Astrocyte (in vitro differentiated cells and primary cell): ENCODE measurements around the gene PAQR4. TPM values are rescaled to one million over a fixed set of nuclear protein-coding genes. Genes with fewer than 3 reads are reported as not detected.

Experiments
- DNase-seq: peaks from one replicate; pipeline ENCODE4 v3.0.0-alpha.2; 2010; ENCODE audit warnings: low read depth
- FAIRE-seq: peaks from 2 replicates; lab custom pipeline; 2011; peaks lifted over from hg19 to GRCh38; lab: Jason Lieb, UNC
- H2AFZ ChIP-seq: 2 replicates; pipeline ENCODE4 v1.6.0; 2012; ENCODE audit warnings: low read depth, low read length, inconsistent platforms
- H3K27ac ChIP-seq: 2 replicates; pipeline ENCODE4 v1.5.1; 2011; ENCODE audit warnings: low read depth, low read length, inconsistent platforms
- H3K27me3 ChIP-seq: 2 replicates; pipeline ENCODE4 v1.6.0; 2011; ENCODE audit warnings: low read length, inconsistent platforms; ENCODE audit not compliant: insufficient read depth
- H3K36me3 ChIP-seq: 2 replicates; pipeline ENCODE4 v1.5.1; 2011; ENCODE audit warnings: low read length, inconsistent platforms; ENCODE audit not compliant: insufficient read depth
- H3K4me1 ChIP-seq: 2 replicates; pipeline ENCODE4 v1.5.1; 2011; ENCODE audit warnings: low read length, inconsistent platforms; ENCODE audit not compliant: insufficient read depth
- H3K4me2 ChIP-seq: 2 replicates; pipeline ENCODE4 v1.6.0; 2012; ENCODE audit warnings: low read length, inconsistent platforms
- H3K4me3 ChIP-seq: 2 replicates; pipeline ENCODE4 v1.5.1; 2011; ENCODE audit warnings: low read depth, mild to moderate bottlenecking, low read length, inconsistent platforms; ENCODE audit not compliant: insufficient read depth
- H3K79me2 ChIP-seq: 2 replicates; pipeline ENCODE4 v1.6.0; 2012; ENCODE audit warnings: mild to moderate bottlenecking, low read length, inconsistent platforms; ENCODE audit not compliant: insufficient read depth
- H3K9ac ChIP-seq: 2 replicates; pipeline ENCODE4 v1.6.0; 2012; ENCODE audit warnings: mild to moderate bottlenecking, low read length, inconsistent platforms
- H3K9me3 ChIP-seq: 2 replicates; pipeline ENCODE4 v1.5.1; 2012; ENCODE audit warnings: low read depth, mild to moderate bottlenecking, low read length, inconsistent platforms; ENCODE audit not compliant: insufficient read depth
- H4K20me1 ChIP-seq: 2 replicates; pipeline ENCODE4 v1.6.0; 2012; ENCODE audit warnings: low read length, inconsistent platforms; ENCODE audit not compliant: insufficient read depth
- H3K27ac Mint-ChIP-seq: one replicate; pipeline ENCODE4 v1.8.0; 2021; ENCODE audit warnings: mild to moderate bottlenecking, mixed read lengths; ENCODE audit not compliant: unreplicated experiment
- H3K27me3 Mint-ChIP-seq: one replicate; pipeline ENCODE4 v1.8.0; 2021; ENCODE audit warnings: low read depth, mixed read lengths; ENCODE audit not compliant: unreplicated experiment
- H3K36me3 Mint-ChIP-seq: one replicate; pipeline ENCODE4 v1.8.0; 2021; ENCODE audit warnings: low read depth, mixed read lengths; ENCODE audit not compliant: unreplicated experiment
- H3K4me1 Mint-ChIP-seq: one replicate; pipeline ENCODE4 v1.8.0; 2021; ENCODE audit warnings: low read depth, mixed read lengths; ENCODE audit not compliant: unreplicated experiment
- H3K4me3 Mint-ChIP-seq: one replicate; pipeline ENCODE4 v1.8.0; 2021; ENCODE audit warnings: mild to moderate bottlenecking, moderate library complexity, mixed read lengths; ENCODE audit not compliant: unreplicated experiment
- H3K9me3 Mint-ChIP-seq: one replicate; pipeline ENCODE4 v1.8.0; 2021; ENCODE audit warnings: mild to moderate bottlenecking, mixed read lengths; ENCODE audit not compliant: unreplicated experiment
- EZH2 ChIP-seq: IDR thresholded peaks from 2 replicates; pipeline ENCODE4 v1.6.1; 2012; ENCODE audit warnings: mild to moderate bottlenecking, low read length, inconsistent platforms; ENCODE audit not compliant: insufficient read depth
- total RNA-seq: library from RNA; stranded (reverse); gene quantifications from 2 replicates; pipeline ENCODE4 v1.2.1, GENCODE V29; 2021
- TF ChIP-seq, protein P1 (sequence below): IDR thresholded peaks from 2 replicates; pipeline ENCODE4 v1.5.1; 2011; ENCODE audit warnings: low read depth, mild to moderate bottlenecking, inconsistent platforms, low read length, moderate library complexity; ENCODE audit not compliant: insufficient read depth

The PAQR4 gene
- total RNA-seq, 1 donor from 2014 or later: 4.8 TPM

DNA sequence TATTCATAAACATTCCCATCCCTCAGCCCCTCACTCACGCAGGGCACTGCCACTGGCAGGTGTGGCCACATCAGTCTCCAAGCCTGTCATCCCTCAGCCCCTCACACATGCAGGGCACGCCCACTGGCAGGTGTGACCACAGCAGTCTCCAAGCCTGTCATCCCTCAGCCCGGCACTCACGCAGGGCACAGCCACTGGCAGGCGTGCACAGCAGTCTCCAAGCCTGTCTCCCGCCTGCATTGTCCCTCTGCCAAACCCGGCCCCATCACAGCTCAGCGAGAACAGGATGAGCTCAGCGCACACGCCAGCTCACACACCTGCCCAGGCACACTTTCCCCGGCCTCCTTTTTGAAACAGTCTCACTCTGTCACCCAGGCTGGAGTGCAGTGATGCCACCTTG, 16.5 kb upstream of the PAQR4 start:
- Histone ChIP-seq H3K9ac (no peak overlapping the region), H3K27me3 (peaks cover 2% of the 10 kb centered on the region), H3K4me3 (no peak overlapping the region), H3K4me1 (no peaks in the 10 kb centered on the region), H3K79me2 (no peaks in the 10 kb centered on the region), H3K36me3 (no peaks in the 10 kb centered on the region), H3K9me3 (no peaks in the 10 kb centered on the region), H3K4me2 (no peak overlapping the region), H3K27ac (no peak overlapping the region), H2AFZ (no peak overlapping the region), H4K20me1 (no peaks in the 10 kb centered on the region)
- Mint-ChIP-seq H3K4me1 (peaks cover 2% of the 10 kb centered on the region), H3K27ac (no peak overlapping the region), H3K36me3 (peaks cover 10% of the 10 kb centered on the region), H3K4me3 (no peak overlapping the region), H3K27me3 (peaks cover 4% of the 10 kb centered on the region), H3K9me3 (no peaks in the 10 kb centered on the region)
- no peak for FAIRE-seq
- TF ChIP-seq, protein P1, sequence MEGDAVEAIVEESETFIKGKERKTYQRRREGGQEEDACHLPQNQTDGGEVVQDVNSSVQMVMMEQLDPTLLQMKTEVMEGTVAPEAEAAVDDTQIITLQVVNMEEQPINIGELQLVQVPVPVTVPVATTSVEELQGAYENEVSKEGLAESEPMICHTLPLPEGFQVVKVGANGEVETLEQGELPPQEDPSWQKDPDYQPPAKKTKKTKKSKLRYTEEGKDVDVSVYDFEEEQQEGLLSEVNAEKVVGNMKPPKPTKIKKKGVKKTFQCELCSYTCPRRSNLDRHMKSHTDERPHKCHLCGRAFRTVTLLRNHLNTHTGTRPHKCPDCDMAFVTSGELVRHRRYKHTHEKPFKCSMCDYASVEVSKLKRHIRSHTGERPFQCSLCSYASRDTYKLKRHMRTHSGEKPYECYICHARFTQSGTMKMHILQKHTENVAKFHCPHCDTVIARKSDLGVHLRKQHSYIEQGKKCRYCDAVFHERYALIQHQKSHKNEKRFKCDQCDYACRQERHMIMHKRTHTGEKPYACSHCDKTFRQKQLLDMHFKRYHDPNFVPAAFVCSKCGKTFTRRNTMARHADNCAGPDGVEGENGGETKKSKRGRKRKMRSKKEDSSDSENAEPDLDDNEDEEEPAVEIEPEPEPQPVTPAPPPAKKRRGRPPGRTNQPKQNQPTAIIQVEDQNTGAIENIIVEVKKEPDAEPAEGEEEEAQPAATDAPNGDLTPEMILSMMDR: no peak
- TF ChIP-seq EZH2: no peak
- no peak for DNase-seq

DNA sequence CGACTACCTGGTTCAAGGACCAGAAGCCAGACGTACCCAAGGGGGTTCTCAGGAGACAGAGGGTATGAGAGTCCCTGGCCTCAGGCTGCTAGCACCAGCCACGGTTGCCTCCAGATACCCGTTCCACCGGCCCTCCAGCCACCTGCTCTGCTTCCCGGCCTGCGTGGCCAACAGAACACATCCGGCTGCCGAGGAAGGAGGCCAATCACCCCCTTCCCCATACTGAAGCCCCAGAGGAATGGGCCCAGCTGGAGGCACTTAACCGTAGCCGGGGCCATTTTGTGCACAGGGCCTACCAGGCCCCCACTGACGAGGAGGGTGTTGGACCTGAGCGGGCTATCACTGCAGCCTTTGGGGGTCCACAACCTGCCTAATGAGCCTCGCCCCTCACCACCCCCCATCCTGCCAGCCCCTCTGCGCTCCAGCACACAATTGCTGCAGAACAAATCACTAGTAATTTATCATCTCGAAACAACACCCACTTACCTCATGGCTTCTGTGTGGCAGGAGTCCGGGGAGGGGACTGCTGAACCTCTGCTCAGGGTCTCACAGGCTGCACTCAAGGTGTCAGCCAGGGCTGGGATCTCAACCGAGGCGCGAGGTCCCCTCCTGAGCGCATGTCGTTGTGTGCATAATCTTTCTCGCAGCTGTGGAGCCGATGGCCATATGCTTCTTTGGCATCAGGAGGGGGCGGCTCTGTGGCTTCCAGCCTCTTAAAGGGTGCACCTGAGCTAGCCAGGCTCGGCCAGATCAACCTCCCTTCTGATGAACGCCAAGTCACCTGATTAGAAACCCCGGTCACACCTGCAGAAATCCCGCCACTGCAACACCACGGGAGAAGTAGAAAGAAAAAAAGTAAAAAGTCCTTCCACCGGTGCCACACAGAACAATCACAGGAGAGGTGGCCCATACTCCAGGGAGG, 15.2 kb upstream of the PAQR4 start:
- peaks cover 2% of the 10 kb centered on the region for H3K4me1 Mint-ChIP-seq
- no peak overlapping the region for H2AFZ ChIP-seq
- H3K4me2 ChIP-seq: no peak overlapping the region

More for the DNA sequence above, 15.2 kb upstream of the PAQR4 start:
- H3K27me3 Mint-ChIP-seq: peaks cover 4% of the 10 kb centered on the region
- H3K79me2 ChIP-seq: no peaks in the 10 kb centered on the region
- H4K20me1 ChIP-seq: no peaks in the 10 kb centered on the region
- H3K4me3 ChIP-seq: no peak overlapping the region
- H3K36me3 Mint-ChIP-seq: peaks cover 7% of the 10 kb centered on the region
- no peaks in the 10 kb centered on the region for H3K9me3 ChIP-seq
- TF ChIP-seq EZH2: no peak
- TF ChIP-seq, protein P1: no peak
- H3K9ac ChIP-seq: no peak overlapping the region
- DNase-seq: no peak
- H3K9me3 Mint-ChIP-seq: no peaks in the 10 kb centered on the region
- no peaks in the 10 kb centered on the region for H3K36me3 ChIP-seq
- no peak overlapping the region for H3K27ac Mint-ChIP-seq
- no peak overlapping the region for H3K4me3 Mint-ChIP-seq
- peaks cover 2% of the 10 kb centered on the region for H3K27me3 ChIP-seq
- H3K4me1 ChIP-seq: no peaks in the 10 kb centered on the region
- FAIRE-seq: no peak
- no peak overlapping the region for H3K27ac ChIP-seq
